HG02884 (cell line): ENCODE measurements around the gene DNAJC8.

Experiments used
- ATAC-seq: cut with Tn5 transposase; IDR thresholded peaks from one replicate; pipeline ENCODE4 v1.9.1; 2021; ENCODE audit warnings: mild to moderate bottlenecking, moderate library complexity; ENCODE audit not compliant: unreplicated experiment

The DNAJC8 gene

GRCh38 chr1:28249866-28250295 is 17.1 kb upstream of the DNAJC8 start:
- no peak for ATAC-seq

DNA sequence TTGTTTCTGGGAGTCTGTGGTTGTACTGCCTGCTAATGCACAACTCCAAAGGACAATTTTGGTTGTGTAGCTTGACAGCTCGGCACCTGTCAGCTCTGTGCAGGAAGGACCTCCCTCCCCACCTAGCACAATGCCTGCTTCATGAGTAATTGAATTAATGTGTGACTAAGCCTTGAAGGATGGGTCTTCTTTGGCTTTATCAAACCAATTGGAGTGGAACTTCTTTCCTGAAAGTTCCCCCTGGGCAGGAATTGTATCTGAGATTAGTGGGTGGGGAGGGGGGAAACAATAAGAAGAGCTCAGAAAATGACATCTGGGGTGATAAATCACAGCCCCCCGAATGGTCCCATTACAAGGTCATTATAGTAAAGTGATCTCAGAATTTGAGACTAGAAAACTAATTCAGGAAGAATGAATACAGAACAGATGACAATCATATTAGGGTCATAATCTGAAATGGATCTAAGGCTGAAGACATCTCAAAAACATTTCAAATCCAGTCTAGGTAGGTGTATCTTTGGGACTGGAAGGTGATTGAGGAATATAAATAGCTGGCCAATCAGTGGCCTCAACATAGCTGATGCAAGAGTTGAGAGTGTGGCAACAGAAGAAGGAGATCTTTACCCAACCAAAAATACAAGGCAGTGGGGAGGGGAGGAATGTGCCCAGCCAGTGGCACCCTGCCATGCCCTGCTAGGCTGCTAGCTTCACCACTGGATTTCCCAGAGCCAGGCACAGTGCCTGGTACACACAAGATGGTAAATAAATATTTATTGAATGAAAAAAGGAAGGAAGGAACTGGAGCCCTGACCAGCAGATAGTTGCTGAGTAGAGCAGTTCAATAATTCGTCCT is 16.4 kb upstream of the DNAJC8 start:
- ATAC-seq = no peak

DNA sequence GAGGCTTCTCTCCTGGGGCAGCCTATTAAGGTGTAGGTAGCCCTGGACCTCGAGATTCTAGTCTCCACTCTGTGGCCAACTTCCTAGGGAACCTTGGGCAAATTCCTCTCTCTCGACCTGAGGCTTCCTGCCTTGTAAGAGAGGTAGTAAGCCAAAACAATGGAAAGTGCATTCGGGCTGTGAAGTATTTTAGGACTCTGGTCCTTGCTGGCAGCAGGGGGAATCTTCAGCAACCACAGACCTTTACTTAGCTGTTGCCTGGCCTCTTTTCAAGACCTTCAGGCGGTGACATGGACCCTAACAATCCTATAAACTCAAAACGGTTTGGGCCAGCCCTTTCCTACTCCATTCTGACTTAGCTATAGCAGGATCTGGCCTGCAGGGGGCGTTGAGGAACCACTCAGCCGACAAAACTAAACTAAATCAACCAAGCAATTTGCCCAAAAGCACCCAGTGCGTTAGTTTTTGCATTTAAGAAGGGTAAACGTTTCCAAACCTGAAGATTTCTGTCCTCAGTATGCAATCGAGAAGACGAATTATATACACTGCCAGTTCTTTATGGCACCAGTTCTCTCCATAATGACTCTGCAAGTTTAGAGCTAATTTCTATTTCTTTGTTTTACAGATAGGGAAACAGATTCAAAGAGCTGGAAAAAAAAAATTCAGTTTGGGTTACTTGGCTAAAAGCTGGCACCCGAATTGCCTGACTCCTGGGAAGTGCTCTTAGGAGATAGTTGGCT is 15.6 kb upstream of the DNAJC8 start:
- ATAC-seq = no peak

DNA sequence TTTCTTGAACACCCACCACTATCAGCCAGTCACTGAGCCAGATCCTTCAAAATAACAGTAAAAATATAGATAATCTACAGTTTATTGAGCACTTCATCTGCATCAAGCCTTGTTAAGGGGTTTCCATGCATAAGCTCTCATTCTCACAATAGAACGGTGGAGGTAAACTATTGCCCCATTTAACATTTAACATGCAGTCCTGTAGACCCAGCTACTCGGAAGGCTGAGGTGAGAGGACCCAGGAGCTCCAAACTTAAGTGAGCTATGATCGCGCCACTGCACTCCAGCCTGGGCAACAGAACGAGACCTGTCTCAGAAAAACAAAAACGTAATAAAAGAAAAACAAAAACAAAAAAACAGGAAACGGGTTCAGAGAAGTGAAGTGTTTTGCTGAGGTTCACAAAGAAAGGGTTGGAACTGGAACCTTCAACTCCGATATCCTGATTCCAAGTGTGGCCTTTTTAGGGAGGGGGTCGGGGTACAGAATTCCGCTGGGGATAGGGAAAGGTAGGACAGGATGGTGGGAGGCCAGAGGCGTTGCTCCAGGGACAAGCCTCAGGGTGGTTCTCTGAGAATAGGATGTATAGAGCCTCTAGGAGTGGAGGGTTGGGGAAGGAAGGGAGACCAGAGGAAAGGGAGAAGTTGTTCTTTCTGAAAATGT is 14.9 kb upstream of the DNAJC8 start:
- no peak for ATAC-seq

DNA sequence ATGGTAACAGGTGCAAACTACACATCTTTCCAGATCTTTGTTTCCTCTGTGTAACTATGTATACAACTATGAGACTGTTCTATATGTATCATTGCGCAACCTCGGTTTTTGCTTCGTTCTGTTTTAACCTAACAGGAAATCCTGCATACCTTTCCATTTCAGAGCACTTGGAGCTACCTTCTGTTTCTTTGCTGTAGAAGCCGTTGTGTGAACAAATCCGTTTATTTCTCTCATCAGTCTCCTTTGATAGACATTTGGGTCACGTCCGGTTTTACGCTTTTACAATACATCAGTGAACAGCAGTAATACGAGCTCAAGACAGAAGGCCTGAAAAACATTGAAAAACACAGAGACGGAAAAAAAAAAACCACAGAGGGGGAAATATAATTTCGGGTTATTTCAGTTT is 13.6 kb upstream of the DNAJC8 start:
- ATAC-seq = no peak

GRCh38 chr1:28244549-28245251 is 11.9 kb upstream of the DNAJC8 start:
- ATAC-seq = no peak

GRCh38 chr1:28243685-28244311 is 11.0 kb upstream of the DNAJC8 start:
- ATAC-seq = no peak

GRCh38 chr1:28241638-28242241 is 8.9 kb upstream of the DNAJC8 start:
- ATAC-seq = no peak

DNA sequence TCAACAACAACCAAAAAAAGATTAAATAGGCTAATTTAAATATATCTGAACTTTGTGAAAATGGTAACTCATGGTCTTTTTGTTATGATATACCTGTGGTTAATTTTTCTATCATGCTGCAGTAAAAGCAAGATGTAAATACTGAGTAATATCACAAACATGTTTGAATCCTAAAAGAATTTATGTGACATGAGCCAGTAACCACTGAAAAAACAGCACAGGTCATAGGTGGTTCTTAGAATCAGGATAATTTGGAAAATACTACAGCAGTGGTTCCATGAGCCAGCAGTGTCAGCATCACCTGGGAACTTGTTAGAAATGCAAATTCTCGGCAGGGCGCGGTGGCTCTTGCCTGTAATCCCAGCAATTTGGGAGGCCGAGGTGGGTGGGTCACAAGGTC is 7.2 kb upstream of the DNAJC8 start:
- ATAC-seq = no peak

DNA sequence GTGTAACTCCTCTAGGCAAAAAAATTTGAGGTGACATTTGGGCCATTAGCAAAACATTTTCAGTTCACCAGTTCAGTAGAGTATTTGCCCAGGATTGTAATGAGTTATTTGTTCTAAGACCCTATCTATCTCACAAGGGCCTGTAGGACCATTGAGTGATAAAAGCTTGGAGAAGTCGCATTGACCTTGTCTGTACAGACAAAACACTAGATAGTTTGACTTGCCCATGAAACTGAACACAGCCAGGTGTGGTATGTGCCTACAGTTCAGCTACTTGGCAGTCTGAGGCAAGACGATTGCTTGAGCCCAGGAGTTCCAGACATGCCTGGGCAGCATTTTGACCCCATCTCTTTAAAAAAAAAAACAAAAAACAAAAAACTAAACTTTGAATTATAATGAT is 6.2 kb upstream of the DNAJC8 start:
- ATAC-seq = no peak

GRCh38 chr1:28236656-28237322 is 4.0 kb upstream of the DNAJC8 start:
- no peak for ATAC-seq

GRCh38 chr1:28235755-28236655 is 3.2 kb upstream of the DNAJC8 start, which contains the start of gene ATP5IF1:
ATP5IF1 (plus strand) TSS chr1:28236124; CDS start chr1:28236184, 60 bp downstream.
- ATAC-seq = peak; percentile 73

DNA sequence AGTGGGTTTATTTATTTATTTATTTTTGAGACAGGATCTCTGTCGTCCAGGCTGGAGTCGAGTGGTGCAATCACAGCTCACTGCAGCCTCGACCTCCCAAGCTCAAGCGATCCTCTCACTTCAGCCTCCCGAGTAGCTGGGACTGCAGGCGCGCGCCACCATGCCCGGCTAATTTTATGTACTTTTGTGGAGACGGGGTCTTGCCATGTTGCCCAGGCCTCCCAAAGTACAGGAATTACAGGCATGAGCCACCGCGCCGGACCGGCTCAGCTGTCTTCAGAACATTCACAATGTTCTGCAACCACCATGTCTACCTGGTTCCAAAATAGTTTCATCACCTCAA is 406 bp upstream of the DNAJC8 start:
- no peak for ATAC-seq

- ATAC-seq = no peak
These were observed 2.8 kb downstream of the DNAJC8 start for GRCh38 chr1:28229996-28230395.

- no peak for ATAC-seq
These were observed 3.7 kb downstream of the DNAJC8 start for GRCh38 chr1:28229089-28229488.

GRCh38 chr1:28213315-28213714 is 19.5 kb downstream of the DNAJC8 start:
- ATAC-seq = no peak

GRCh38 chr1:28209700-28210099 is 23.1 kb downstream of the DNAJC8 start:
- no peak for ATAC-seq

DNA sequence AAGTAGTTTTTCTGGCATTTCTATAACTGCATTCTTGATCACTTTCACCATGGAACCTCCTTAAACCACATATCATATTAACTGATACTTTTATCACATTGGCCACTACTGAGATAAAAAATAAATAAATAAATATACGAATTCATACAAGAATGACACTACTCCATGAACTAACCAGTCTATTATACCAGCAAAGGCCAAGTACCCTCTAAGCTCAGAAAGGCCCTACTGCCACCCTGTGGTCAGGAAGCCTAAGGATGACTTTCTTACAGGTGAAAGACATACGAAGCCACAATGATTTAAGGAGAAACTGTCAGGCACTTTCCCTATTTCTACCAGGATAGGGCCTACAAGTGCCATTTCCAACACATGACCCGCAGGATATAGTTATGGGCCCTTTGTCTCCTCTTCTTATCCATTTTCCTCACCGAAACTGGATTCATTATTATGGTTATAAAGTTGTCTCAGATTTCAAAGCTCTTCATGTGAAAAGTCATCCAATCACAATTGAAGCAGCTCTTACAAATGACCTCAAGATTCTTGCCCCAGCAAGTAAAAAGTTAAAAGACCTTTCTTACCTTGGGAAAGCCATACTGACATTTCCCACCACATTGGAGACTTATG is 23.9 kb downstream of the DNAJC8 start:
- no peak for ATAC-seq
